IPS-15b (cell line): ENCODE data around the gene CANX.

Source experiments
- H3K27me3 ChIP-seq: one replicate; pipeline ENCODE4 v1.6.1; 2013; ENCODE audit warnings: low read length; ENCODE audit not compliant: control insufficient read depth, insufficient read depth
- H3K36me3 ChIP-seq: one replicate; pipeline ENCODE4 v1.6.1; 2013; ENCODE audit warnings: low read length; ENCODE audit not compliant: control insufficient read depth, insufficient read depth
- H3K4me1 ChIP-seq: one replicate; pipeline ENCODE4 v1.6.1; 2013; ENCODE audit warnings: mild to moderate bottlenecking, low read length; ENCODE audit not compliant: control insufficient read depth, insufficient read depth
- H3K4me3 ChIP-seq: one replicate; pipeline ENCODE4 v1.5.1; 2013; ENCODE audit warnings: low read depth, low read length
- H3K9ac ChIP-seq: one replicate; pipeline ENCODE4 v1.6.1; 2013; ENCODE audit warnings: low read depth, mild to moderate bottlenecking, low read length
- H3K9me3 ChIP-seq: one replicate; pipeline ENCODE4 v1.6.1; 2013; ENCODE audit warnings: mild to moderate bottlenecking, low read length; ENCODE audit not compliant: control insufficient read depth, insufficient read depth

CANX gene

GRCh38 chr5:179772351-179772750 is 73.6 kb downstream of the CANX start:
- H3K4me1 ChIP-seq, result no peaks in the 10 kb centered on the region
- peaks cover 51% of the 10 kb centered on the region for H3K36me3 ChIP-seq
- H3K27me3 ChIP-seq, result no peaks in the 10 kb centered on the region
- no peak overlapping the region for H3K4me3 ChIP-seq
- H3K9ac ChIP-seq, result no peak overlapping the region
- no peaks in the 10 kb centered on the region for H3K9me3 ChIP-seq

GRCh38 chr5:179773686-179774040 is 74.9 kb downstream of the CANX start:
- Histone ChIP-seq H3K9me3 (no peaks in the 10 kb centered on the region), H3K4me1 (no peaks in the 10 kb centered on the region), H3K9ac (no peak overlapping the region), H3K4me3 (no peak overlapping the region), H3K36me3 (peaks cover 51% of the 10 kb centered on the region), H3K27me3 (no peaks in the 10 kb centered on the region)

- Histone ChIP-seq H3K36me3 (peaks cover 44% of the 10 kb centered on the region), H3K9me3 (no peaks in the 10 kb centered on the region), H3K4me1 (no peaks in the 10 kb centered on the region), H3K4me3 (no peak overlapping the region), H3K27me3 (no peaks in the 10 kb centered on the region), H3K9ac (no peak overlapping the region)
These were observed 75.7 kb downstream of the CANX start for GRCh38 chr5:179774442-179774841.

DNA sequence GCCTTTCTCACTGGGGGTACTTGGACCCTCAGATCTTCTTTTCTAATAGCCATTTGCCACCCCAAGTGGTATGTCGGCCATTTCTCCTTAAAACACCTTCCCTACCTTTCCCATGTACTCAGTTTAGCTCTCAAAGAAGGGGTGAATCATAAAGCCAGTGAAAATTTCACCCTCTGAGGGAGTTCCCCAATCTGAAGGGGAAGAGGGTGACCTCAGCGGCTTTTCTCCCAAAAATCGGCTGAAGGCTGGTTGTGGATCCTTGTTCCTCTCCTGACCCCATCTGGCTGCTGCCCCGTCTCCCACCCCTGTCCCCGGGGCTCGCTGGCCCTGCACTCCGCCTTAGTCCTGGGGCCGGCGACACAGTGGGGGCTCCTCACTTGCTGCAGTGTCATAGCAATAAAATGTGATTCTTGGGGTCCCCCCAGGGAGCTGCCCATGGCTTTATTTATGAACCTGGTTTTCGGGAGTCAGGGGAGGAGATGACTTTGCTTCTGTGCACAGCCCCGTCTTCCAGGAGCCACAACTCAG is 77.7 kb downstream of the CANX start:
- no peaks in the 10 kb centered on the region for H3K9me3 ChIP-seq
- H3K36me3 ChIP-seq, result peaks cover 39% of the 10 kb centered on the region
- no peak overlapping the region for H3K9ac ChIP-seq
- H3K4me1 ChIP-seq, result no peaks in the 10 kb centered on the region
- no peaks in the 10 kb centered on the region for H3K27me3 ChIP-seq
- H3K4me3 ChIP-seq, result no peak overlapping the region

DNA sequence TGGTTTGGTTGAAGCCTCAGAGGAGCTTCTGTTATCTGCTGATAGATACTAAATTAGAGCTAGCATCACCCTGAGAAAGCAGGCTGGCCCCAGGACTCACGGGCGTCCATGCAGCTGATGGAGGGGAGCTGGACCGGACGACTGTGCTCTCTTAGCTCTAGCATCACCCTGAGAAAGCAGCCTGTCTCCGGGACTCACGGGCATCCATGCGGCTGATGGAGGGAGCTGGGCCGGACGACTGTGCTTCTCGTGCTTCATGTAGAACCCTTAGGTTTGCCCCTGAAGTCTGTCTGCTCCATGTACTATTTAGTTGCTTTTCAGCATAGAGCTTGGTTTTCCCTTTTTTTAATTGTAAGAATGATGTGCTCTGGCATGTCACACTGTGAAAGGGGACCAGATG is 78.7 kb downstream of the CANX start:
- Histone ChIP-seq H3K36me3 (peaks cover 36% of the 10 kb centered on the region), H3K4me3 (no peak overlapping the region), H3K27me3 (no peaks in the 10 kb centered on the region), H3K9ac (no peak overlapping the region), H3K9me3 (no peaks in the 10 kb centered on the region), H3K4me1 (no peaks in the 10 kb centered on the region)

- no peaks in the 10 kb centered on the region for H3K27me3 ChIP-seq
- H3K9ac ChIP-seq, result no peak overlapping the region
- peaks cover 34% of the 10 kb centered on the region for H3K36me3 ChIP-seq
- no peak overlapping the region for H3K4me3 ChIP-seq
- no peaks in the 10 kb centered on the region for H3K4me1 ChIP-seq
- H3K9me3 ChIP-seq, result no peaks in the 10 kb centered on the region
These were observed 79.1 kb downstream of the CANX start for GRCh38 chr5:179777909-179778308.

DNA sequence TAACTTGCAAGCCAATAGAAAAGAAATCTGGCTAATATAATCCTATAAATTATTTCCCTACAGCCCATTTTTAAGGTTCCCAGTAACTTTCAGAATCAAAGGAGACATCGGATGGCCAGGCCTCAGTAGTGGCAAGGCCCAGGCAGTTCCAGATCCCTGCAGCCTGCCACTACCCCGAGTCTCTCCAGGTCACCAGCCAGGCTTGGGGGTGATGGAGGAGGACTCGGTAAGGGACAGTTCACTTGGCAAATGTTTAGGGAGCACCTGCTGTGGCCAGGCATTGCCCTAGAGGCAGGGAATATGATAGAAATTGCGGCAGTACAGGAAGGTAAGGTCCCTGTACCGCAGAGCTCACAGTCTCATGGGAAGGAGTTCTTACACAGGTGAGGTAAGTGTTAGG is 79.8 kb downstream of the CANX start:
- no peaks in the 10 kb centered on the region for H3K27me3 ChIP-seq
- H3K4me1 ChIP-seq, result no peaks in the 10 kb centered on the region
- H3K4me3 ChIP-seq, result no peak overlapping the region
- no peaks in the 10 kb centered on the region for H3K9me3 ChIP-seq
- peaks cover 27% of the 10 kb centered on the region for H3K36me3 ChIP-seq
- no peak overlapping the region for H3K9ac ChIP-seq

- H3K9me3 ChIP-seq, result no peaks in the 10 kb centered on the region
These were observed 81.1 kb downstream of the CANX start for GRCh38 chr5:179779826-179780225.

DNA sequence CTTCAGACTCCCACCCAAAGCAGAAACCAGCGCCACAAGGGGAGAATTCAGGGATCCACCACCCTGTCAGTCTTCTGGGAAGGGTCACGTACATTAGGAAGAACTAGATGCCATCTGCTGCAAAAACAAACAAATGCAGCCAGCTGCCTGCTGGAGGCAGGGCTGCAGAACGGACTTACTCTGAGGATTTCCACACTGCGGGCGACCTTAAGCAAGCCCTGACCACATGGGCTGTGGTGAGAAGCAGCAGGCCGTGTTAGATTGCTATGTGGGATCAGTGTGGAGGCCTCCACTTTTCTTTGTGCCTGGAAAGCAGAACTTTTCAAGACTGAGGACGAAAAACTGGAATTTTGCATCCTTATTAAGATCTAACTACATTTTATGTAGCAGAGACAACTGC is 81.6 kb downstream of the CANX start:
- Histone ChIP-seq H3K27me3 (no peaks in the 10 kb centered on the region), H3K4me3 (no peak overlapping the region), H3K36me3 (peaks cover 16% of the 10 kb centered on the region), H3K4me1 (no peaks in the 10 kb centered on the region), H3K9ac (no peak overlapping the region), H3K9me3 (no peaks in the 10 kb centered on the region)

More at GRCh38 chr5:179779826-179780225, 81.1 kb downstream of the CANX start:
- H3K4me3 ChIP-seq, result no peak overlapping the region
- no peaks in the 10 kb centered on the region for H3K27me3 ChIP-seq
- H3K4me1 ChIP-seq, result no peaks in the 10 kb centered on the region
- no peak overlapping the region for H3K9ac ChIP-seq
- peaks cover 17% of the 10 kb centered on the region for H3K36me3 ChIP-seq
